ENCODE measurements around the gene IGFBP1.
"Not testable (repeated sequence)": the region's sequence is repeated elsewhere in the genome, so short reads cannot be mapped to it uniquely, and the experiment has no call there.

Gene IGFBP1

DNA sequence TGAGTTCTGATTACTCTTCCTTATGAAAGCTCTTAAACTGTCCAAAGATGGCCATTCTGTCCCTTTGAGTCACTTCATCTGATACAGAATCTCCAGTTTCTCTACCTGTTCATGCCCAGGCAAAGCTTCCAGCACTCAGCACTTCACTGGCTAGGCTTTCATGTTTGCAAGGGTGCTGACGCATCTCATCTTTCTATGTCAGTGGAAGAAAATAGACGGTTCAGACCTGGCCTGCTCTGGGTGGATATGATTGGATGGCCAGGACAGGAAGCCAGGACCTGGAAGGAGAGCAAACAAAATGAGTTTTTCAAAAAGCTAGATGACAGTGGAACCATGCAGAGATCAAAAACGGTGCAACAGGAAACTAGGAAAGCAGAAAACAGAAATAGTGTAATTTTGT, 32.6 kb upstream of the IGFBP1 start:
- not testable (repeated sequence) for H3K4me2 ChIP-seq (ENCODE audit: low read depth, low read length, poor library complexity, severe bottlenecking); H2AFZ ChIP-seq (ENCODE audit: low read depth, low read length, severe bottlenecking); H3K27me3 ChIP-seq (ENCODE audit: low read length); H4K20me1 ChIP-seq (ENCODE audit: low read depth, low read length); H3K4me3 ChIP-seq (ENCODE audit: insufficient read depth, low read length, poor library complexity, severe bottlenecking); H3K79me2 ChIP-seq (ENCODE audit: insufficient read depth, low read length); H3K9me3 ChIP-seq (ENCODE audit: insufficient read depth, low read length); H3K9ac ChIP-seq (ENCODE audit: low read length); H3F3A ChIP-seq (ENCODE audit: insufficient read depth); H3K9me2 ChIP-seq (replicated peaks; ENCODE audit: insufficient read depth, low read length); H3K36me3 ChIP-seq (ENCODE audit: low read length); H3K27ac ChIP-seq (ENCODE audit: low read depth, low read length)

DNA sequence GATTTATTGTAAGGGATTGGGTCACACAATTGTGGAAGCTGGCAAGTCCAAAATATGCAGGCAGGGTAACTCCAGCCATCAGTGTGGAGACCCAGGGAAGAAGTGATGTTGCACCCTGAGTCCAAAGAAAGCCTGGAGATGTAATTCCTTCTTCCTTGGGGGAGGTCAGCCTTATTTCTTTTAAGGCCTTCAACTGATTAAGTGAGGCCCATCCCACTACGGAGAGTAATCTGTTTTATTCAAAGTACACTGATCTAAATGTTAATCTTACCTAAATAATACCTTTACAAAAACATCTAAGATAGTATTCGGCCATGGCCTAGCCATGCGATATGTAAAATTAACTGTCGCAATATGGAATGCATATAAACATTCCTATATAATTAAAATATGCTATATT, 31.4 kb upstream of the IGFBP1 start:
- not testable (repeated sequence) for H3K9me2 ChIP-seq (replicated peaks; ENCODE audit: insufficient read depth, low read length); H3K4me2 ChIP-seq (ENCODE audit: low read depth, low read length, poor library complexity, severe bottlenecking); H3K27ac ChIP-seq (ENCODE audit: low read depth, low read length); H3K27me3 ChIP-seq (ENCODE audit: low read length); H3F3A ChIP-seq (ENCODE audit: insufficient read depth); H3K36me3 ChIP-seq (ENCODE audit: low read length); H3K79me2 ChIP-seq (ENCODE audit: insufficient read depth, low read length); H3K9ac ChIP-seq (ENCODE audit: low read length); H2AFZ ChIP-seq (ENCODE audit: low read depth, low read length, severe bottlenecking); H4K20me1 ChIP-seq (ENCODE audit: low read depth, low read length); H3K9me3 ChIP-seq (ENCODE audit: insufficient read depth, low read length); H3K4me3 ChIP-seq (ENCODE audit: insufficient read depth, low read length, poor library complexity, severe bottlenecking)

DNA sequence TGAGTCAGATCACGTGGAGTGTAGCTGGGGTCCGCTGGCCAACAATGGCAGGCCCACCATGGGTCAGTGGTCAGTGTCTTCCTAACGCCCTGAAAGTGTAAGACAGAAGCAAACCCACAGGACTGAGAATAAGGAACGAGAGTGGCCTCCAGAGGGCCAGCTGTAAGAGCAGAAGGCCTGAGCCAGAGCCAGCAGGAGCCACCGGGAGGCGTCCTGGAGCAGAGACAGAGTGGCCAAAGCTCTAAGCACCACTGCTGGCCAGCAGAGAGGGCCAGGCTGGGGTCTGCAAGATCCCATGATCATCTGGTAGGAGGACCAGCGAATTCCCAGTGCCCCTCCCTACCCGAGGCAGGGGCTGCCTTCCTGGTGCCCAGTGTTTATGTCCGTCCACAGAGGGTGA, 24.6 kb upstream of the IGFBP1 start:
- Histone ChIP-seq H3K36me3 (ENCODE audit: low read length) (no peaks in the 10 kb centered on the region), H3K27ac (ENCODE audit: low read depth, low read length) (no peak overlapping the region), H3K9me2 (replicated peaks; ENCODE audit: insufficient read depth, low read length) (no peaks in the 10 kb centered on the region), H3K9ac (ENCODE audit: low read length) (no peak overlapping the region), H4K20me1 (ENCODE audit: low read depth, low read length) (no peaks in the 10 kb centered on the region), H3K4me2 (ENCODE audit: low read depth, low read length, poor library complexity, severe bottlenecking) (no peak overlapping the region), H3K4me3 (ENCODE audit: insufficient read depth, low read length, poor library complexity, severe bottlenecking) (no peak overlapping the region), H3K27me3 (ENCODE audit: low read length) (no peaks in the 10 kb centered on the region), H2AFZ (ENCODE audit: low read depth, low read length, severe bottlenecking) (no peak overlapping the region), H3K9me3 (ENCODE audit: insufficient read depth, low read length) (no peaks in the 10 kb centered on the region), H3F3A (ENCODE audit: insufficient read depth) (no peaks in the 10 kb centered on the region), H3K79me2 (ENCODE audit: insufficient read depth, low read length) (no peaks in the 10 kb centered on the region)
- TF ChIP-seq, protein P1, sequence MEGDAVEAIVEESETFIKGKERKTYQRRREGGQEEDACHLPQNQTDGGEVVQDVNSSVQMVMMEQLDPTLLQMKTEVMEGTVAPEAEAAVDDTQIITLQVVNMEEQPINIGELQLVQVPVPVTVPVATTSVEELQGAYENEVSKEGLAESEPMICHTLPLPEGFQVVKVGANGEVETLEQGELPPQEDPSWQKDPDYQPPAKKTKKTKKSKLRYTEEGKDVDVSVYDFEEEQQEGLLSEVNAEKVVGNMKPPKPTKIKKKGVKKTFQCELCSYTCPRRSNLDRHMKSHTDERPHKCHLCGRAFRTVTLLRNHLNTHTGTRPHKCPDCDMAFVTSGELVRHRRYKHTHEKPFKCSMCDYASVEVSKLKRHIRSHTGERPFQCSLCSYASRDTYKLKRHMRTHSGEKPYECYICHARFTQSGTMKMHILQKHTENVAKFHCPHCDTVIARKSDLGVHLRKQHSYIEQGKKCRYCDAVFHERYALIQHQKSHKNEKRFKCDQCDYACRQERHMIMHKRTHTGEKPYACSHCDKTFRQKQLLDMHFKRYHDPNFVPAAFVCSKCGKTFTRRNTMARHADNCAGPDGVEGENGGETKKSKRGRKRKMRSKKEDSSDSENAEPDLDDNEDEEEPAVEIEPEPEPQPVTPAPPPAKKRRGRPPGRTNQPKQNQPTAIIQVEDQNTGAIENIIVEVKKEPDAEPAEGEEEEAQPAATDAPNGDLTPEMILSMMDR (IDR thresholded peaks at IDR 0.05; ENCODE audit: insufficient read depth, low read length, poor library complexity, severe bottlenecking), result no peak
- TF ChIP-seq EZH2phosphoT487 (conservative IDR thresholded peaks at IDR 0.05; ENCODE audit: low read length), result no peak

DNA sequence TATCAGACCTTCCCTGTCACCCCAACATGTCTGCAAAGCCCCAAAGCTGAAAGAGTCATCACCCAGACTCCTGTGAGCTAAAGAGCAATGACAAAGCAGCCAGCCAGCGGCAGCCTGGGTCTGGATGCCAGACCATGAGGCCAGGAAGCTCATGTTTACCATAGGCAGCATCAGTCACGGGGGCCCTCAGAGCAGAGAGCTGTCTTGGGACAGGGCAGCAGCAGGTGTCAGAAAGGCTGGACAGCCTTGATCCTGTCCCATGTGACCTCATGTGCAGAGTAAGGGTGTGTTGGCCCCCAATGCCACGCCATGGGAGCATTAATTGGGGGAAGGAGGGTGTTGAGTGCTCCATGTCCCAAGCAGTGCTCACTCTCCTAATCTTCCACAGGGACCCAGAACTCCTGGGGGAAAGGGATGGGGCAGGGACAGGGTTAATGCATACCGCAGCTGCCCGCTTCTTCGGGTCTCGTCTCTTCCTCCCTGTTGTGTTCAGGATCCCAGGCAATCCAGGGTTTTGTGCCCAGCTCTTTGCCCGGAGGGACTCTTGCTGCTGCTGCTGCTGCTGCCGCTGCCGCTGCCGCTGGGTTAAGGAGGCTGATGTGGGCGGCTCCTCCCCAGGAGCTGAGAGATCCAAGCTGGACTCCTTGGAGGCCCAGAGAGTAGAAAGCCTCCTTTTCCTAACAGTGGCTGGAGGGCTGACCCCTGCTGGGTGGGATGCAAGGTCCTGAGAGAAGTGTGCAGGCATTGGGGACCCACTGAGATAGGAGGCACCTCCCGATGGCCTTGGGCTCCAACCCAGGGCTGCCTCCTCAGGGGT, 22.5 kb upstream of the IGFBP1 start:
- H3K9me2 ChIP-seq (replicated peaks; ENCODE audit: insufficient read depth, low read length), result no peaks in the 10 kb centered on the region
- H3K79me2 ChIP-seq (ENCODE audit: insufficient read depth, low read length), result no peaks in the 10 kb centered on the region
- H3K9ac ChIP-seq (ENCODE audit: low read length), result no peak overlapping the region
- no peaks in the 10 kb centered on the region for H3K27me3 ChIP-seq (ENCODE audit: low read length)
- H3K27ac ChIP-seq (ENCODE audit: low read depth, low read length), result no peak overlapping the region
- H4K20me1 ChIP-seq (ENCODE audit: low read depth, low read length), result no peaks in the 10 kb centered on the region
- H3K4me3 ChIP-seq (ENCODE audit: insufficient read depth, low read length, poor library complexity, severe bottlenecking), result no peak overlapping the region
- H3K9me3 ChIP-seq (ENCODE audit: insufficient read depth, low read length), result no peaks in the 10 kb centered on the region
- no peak overlapping the region for H3K4me2 ChIP-seq (ENCODE audit: low read depth, low read length, poor library complexity, severe bottlenecking)
- no peaks in the 10 kb centered on the region for H3F3A ChIP-seq (ENCODE audit: insufficient read depth)
- TF ChIP-seq, protein P1 (IDR thresholded peaks at IDR 0.05; ENCODE audit: insufficient read depth, low read length, poor library complexity, severe bottlenecking), result no peak
- TF ChIP-seq EZH2phosphoT487 (conservative IDR thresholded peaks at IDR 0.05; ENCODE audit: low read length), result no peak
- H2AFZ ChIP-seq (ENCODE audit: low read depth, low read length, severe bottlenecking), result no peak overlapping the region
- no peaks in the 10 kb centered on the region for H3K36me3 ChIP-seq (ENCODE audit: low read length)

Measured in SU-DHL-6 (cell line).